NCI-H82 treated with DMSO at 0.1 percent for 48 hours (cell line): Measurements from ENCODE around the gene ADAMTS8.
A peak's percentile ranks its signal among the peaks of the same experiment; 100 is the strongest.

Source experiments
- DNase-seq: peaks from one replicate; lab custom pipeline; 2025; ENCODE audit not compliant: unreplicated experiment; lab: John Stamatoyannopoulos, UW

The ADAMTS8 gene

GRCh38 chr11:130421199-130421585 is 7.2 kb downstream of the ADAMTS8 start:
- DNase-seq = no peak

- DNase-seq = no peak
Observed at GRCh38 chr11:130420478-130421198, 7.8 kb downstream of the ADAMTS8 start.

- no peak for DNase-seq
Observed at GRCh38 chr11:130418756-130419155, 9.7 kb downstream of the ADAMTS8 start.

- no peak for DNase-seq
Observed at GRCh38 chr11:130418210-130418609, 10.2 kb downstream of the ADAMTS8 start.

GRCh38 chr11:130416906-130417305 is 11.5 kb downstream of the ADAMTS8 start:
- no peak for DNase-seq

- no peak for DNase-seq
Observed at GRCh38 chr11:130416530-130416882, 11.9 kb downstream of the ADAMTS8 start.

- DNase-seq = no peak
Observed at GRCh38 chr11:130415731-130416529, 12.5 kb downstream of the ADAMTS8 start.

GRCh38 chr11:130414107-130415080 is 14.0 kb downstream of the ADAMTS8 start:
- no peak for DNase-seq

GRCh38 chr11:130413405-130414106 is 14.9 kb downstream of the ADAMTS8 start:
- DNase-seq = no peak

- no peak for DNase-seq
Observed at GRCh38 chr11:130411223-130411622, 17.2 kb downstream of the ADAMTS8 start.

- peak; percentile 18 for DNase-seq
Observed at GRCh38 chr11:130409594-130410388, 18.6 kb downstream of the ADAMTS8 start.

- DNase-seq = no peak
Observed at GRCh38 chr11:130408901-130409300, 19.5 kb downstream of the ADAMTS8 start.

GRCh38 chr11:130408401-130408890 is 20.0 kb downstream of the ADAMTS8 start:
- DNase-seq = no peak

- no peak for DNase-seq
Observed at GRCh38 chr11:130407978-130408377, 20.4 kb downstream of the ADAMTS8 start.

GRCh38 chr11:130405428-130405827 is 23.0 kb downstream of the ADAMTS8 start:
- DNase-seq = no peak

- no peak for DNase-seq
Observed at GRCh38 chr11:130404727-130405126, 23.7 kb downstream of the ADAMTS8 start.

GRCh38 chr11:130403967-130404366 is 24.4 kb downstream of the ADAMTS8 start:
- no peak for DNase-seq

GRCh38 chr11:130403271-130403804 is 25.1 kb downstream of the ADAMTS8 start:
- DNase-seq = no peak

GRCh38 chr11:130402570-130402969 is 25.8 kb downstream of the ADAMTS8 start:
- DNase-seq = no peak
